ENCODE measurements around the gene OSMR. TPM values are rescaled to one million over a fixed set of nuclear protein-coding genes. Genes with fewer than 3 reads are reported as not detected.

The OSMR gene
- total RNA-seq: 15.7 TPM

DNA sequence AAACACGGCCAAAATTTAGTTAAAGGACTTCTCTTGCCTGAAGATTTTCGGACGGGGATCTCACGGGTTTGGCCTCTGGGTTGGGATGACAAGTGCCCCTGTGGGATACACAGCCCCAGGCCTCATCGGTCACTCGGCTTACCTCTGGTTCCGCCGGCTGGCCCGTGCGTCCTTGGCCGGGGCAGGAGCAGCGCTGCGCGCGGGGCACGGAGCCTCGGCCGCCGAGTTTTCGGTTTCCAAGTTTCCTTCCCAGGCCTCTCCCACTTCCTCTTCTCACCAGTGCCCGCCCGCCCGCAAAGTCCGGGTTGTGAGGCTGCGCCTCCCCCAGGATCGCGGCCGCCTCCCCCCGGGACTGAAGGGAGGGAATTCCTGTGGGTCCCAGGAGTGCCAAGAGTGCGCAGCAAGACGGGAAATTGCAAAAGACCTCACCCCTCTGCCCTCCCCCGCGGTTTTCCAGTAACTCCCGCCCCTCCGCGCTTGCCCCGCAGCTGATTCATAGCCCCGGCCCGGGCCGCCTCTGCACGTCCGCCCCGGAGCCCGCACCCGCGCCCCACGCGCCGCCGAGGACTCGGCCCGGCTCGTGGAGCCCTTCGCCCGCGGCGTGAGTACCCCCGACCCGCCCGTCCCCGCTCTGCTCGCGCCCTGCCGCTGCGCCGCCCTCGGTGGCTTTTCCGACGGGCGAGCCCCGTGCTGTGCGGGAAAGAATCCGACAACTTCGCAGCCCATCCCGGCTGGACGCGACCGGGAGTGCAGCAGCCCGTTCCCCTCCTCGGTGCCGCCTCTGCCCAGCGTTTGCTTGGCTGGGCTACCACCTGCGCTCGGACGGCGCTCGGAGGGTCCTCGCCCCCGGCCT is at the start of gene OSMR:
OSMR (plus strand) TSS at position 487 of the 853 bp plus-strand sequence. CDS start 23,033 bp downstream, outside the sequence.

Other genes starting within 250 kb of the OSMR start
- gene RICTOR, start 228.4 kb downstream of the OSMR start, total RNA-seq: 47.9 TPM

Data from metanephros (tissue), 1 donor.